Measurements from ENCODE around the gene TMEM126B. TPM values are rescaled to one million over a fixed set of nuclear protein-coding genes. Genes with fewer than 3 reads are reported as not detected.

TMEM126B gene
- total and polyA plus RNA-seq, 2 of the 13 experiments (the other 11 are each of a cell fraction or from before 2014, with no cell fraction given) = 33.6 to 54.8 TPM

GRCh38 chr11:85647604-85648299 is 19.4 kb downstream of the TMEM126B start, which contains the start of gene TMEM126A (continued):
- TF ChIP-seq DMTF1 (CRISPR knock-in tag; IDR thresholded peaks at IDR 0.05) (no peak), ZNF275 (CRISPR knock-in tag; IDR thresholded peaks at IDR 0.05; ENCODE audit: borderline replicate concordance) (no peak), STAG1 (CRISPR knock-in tag; IDR thresholded peaks at IDR 0.05) (no peak), ONECUT2 (CRISPR knock-in tag; IDR thresholded peaks at IDR 0.05) (peak; percentile 5; the same call in 1 of the 2 replicates), HES4 (CRISPR knock-in tag; IDR thresholded peaks at IDR 0.05; ENCODE audit: borderline replicate concordance) (no peak), HMGXB4 (CRISPR knock-in tag; IDR thresholded peaks at IDR 0.05; ENCODE audit: borderline replicate concordance in 1 of 2, low read depth in 1 of 2) (peak; percentile 61 to 87; a peak in 3 of 4 replicates), JUNB (CRISPR knock-in tag; IDR thresholded peaks at IDR 0.05; ENCODE audit: borderline replicate concordance) (no peak), PAXIP1 (CRISPR knock-in tag; conservative IDR thresholded peaks at IDR 0.05) (peak; percentile 52), CC2D1A (CRISPR knock-in tag; IDR thresholded peaks at IDR 0.05) (no peak), MNT (IDR thresholded peaks at IDR 0.05) (no peak), SP2 (CRISPR knock-in tag; IDR thresholded peaks at IDR 0.05) (peak; percentile 70), ARHGAP35 (CRISPR knock-in tag; IDR thresholded peaks at IDR 0.05; ENCODE audit: borderline replicate concordance) (peak; percentile 62; the same call in 1 of the 2 replicates), JDP2 (CRISPR knock-in tag; IDR thresholded peaks at IDR 0.05; ENCODE audit: borderline replicate concordance) (no peak)
